Activated CD8-positive, alpha-beta T cell treated with anti-CD3 and anti-CD28 coated beads, Interleukin-2, amount 10 ng/mL, durations not matched to agents 7 days and 5 days (primary cell): Measurements from ENCODE around the gene EHF. TPM values are rescaled to one million over a fixed set of nuclear protein-coding genes. Genes with fewer than 3 reads are reported as not detected.

ENCODE experiments used
- ATAC-seq: fragments of 150-1000 bp; cut with Tn5 transposase; one replicate; pipeline ENCODE4 v1.10.0; 2021; ENCODE audit warnings: moderate library complexity
- CTCF ChIA-PET: fragments of 350-600 bp; sonication (Branson Sonifier 250); formaldehyde crosslinking; loops from one replicate; lab custom pipeline; 2021; ENCODE audit warnings: antibody characterized with exemption; lab: Charles Lee
- POLR2A ChIA-PET: fragments of 350-600 bp; sonication (Branson Sonifier 250); formaldehyde crosslinking; loops from one replicate; lab custom pipeline; 2021; ENCODE audit warnings: antibody characterized with exemption; lab: Charles Lee
- DNase-seq: peaks from one replicate; pipeline ENCODE4 v3.0.0-alpha.2; 2020
- H3K27ac Mint-ChIP-seq: one replicate; pipeline ENCODE4 v1.8.0; 2021; ENCODE audit warnings: mild to moderate bottlenecking, mixed read lengths
- H3K27me3 Mint-ChIP-seq: one replicate; pipeline ENCODE4 v1.8.0; 2021; ENCODE audit warnings: low read depth, mixed read lengths
- H3K36me3 Mint-ChIP-seq: one replicate; pipeline ENCODE4 v1.8.0; 2021; ENCODE audit warnings: low read depth, mixed read lengths
- H3K4me1 Mint-ChIP-seq: one replicate; pipeline ENCODE4 v1.8.0; 2021; ENCODE audit warnings: low read depth, mixed read lengths
- H3K4me3 Mint-ChIP-seq: one replicate; pipeline ENCODE4 v1.8.0; 2021; ENCODE audit warnings: mild to moderate bottlenecking, mixed read lengths
- H3K9me3 Mint-ChIP-seq: one replicate; pipeline ENCODE4 v1.8.0; 2022; ENCODE audit warnings: mixed read lengths; ENCODE audit not compliant: insufficient read depth
- total RNA-seq, 2 experiments: library from RNA; stranded (reverse); gene quantifications; one replicate each; pipeline ENCODE4 v1.2.3, GENCODE V29; 2021

Gene EHF
- total RNA-seq, 2 experiments from 2014 or later, result not detected

- H3K36me3 Mint-ChIP-seq, result no peaks in the 10 kb centered on the region
- ChIA-PET CTCF (no interaction called here), POLR2A (interaction anchor here (0.6 kb wide), 1 partner anchor 195 kb away, joined by 4 read pairs; no protein-coding TSS in a partner anchor)
- DNase-seq, result no peak
- ATAC-seq, result no peak
- no peak overlapping the region for H3K4me3 Mint-ChIP-seq
- peaks cover 9% of the 10 kb centered on the region for H3K4me1 Mint-ChIP-seq
- peaks cover 5% of the 10 kb centered on the region for H3K27me3 Mint-ChIP-seq
- H3K27ac Mint-ChIP-seq, result no peak overlapping the region
- no peaks in the 10 kb centered on the region for H3K9me3 Mint-ChIP-seq
Observed at GRCh38 chr11:34603129-34604001, 17.5 kb upstream of the EHF start.

GRCh38 chr11:34604145-34604544, 16.7 kb upstream of the EHF start:
- no peaks in the 10 kb centered on the region for H3K36me3 Mint-ChIP-seq
- DNase-seq, result no peak
- ChIA-PET POLR2A (no interaction called here), CTCF (no interaction called here)
- no peaks in the 10 kb centered on the region for H3K9me3 Mint-ChIP-seq
- no peak overlapping the region for H3K27ac Mint-ChIP-seq
- no peak for ATAC-seq
- H3K27me3 Mint-ChIP-seq, result peaks cover 7% of the 10 kb centered on the region
- H3K4me3 Mint-ChIP-seq, result no peak overlapping the region
- H3K4me1 Mint-ChIP-seq, result peaks cover 9% of the 10 kb centered on the region

- ATAC-seq (no peak), DNase-seq (no peak)
- H3K4me1 Mint-ChIP-seq, result peaks cover 3% of the 10 kb centered on the region
- no peak overlapping the region for H3K4me3 Mint-ChIP-seq
- ChIA-PET CTCF (no interaction called here), POLR2A (no interaction called here)
- H3K27ac Mint-ChIP-seq, result no peak overlapping the region
- H3K27me3 Mint-ChIP-seq, result peaks cover 7% of the 10 kb centered on the region
- H3K36me3 Mint-ChIP-seq, result no peaks in the 10 kb centered on the region
- no peaks in the 10 kb centered on the region for H3K9me3 Mint-ChIP-seq
Observed at GRCh38 chr11:34604911-34605310, 16.0 kb upstream of the EHF start.

- Mint-ChIP-seq H3K36me3 (no peaks in the 10 kb centered on the region), H3K27me3 (peaks cover 7% of the 10 kb centered on the region), H3K27ac (no peak overlapping the region), H3K4me1 (no peaks in the 10 kb centered on the region), H3K4me3 (no peak overlapping the region), H3K9me3 (no peaks in the 10 kb centered on the region)
- ATAC-seq, result no peak
- POLR2A ChIA-PET, result no interaction called here
- DNase-seq, result no peak
- CTCF ChIA-PET, result no interaction called here
Observed at GRCh38 chr11:34605481-34606325, 15.2 kb upstream of the EHF start.

GRCh38 chr11:34606326-34607120, 14.4 kb upstream of the EHF start:
- peaks cover 10% of the 10 kb centered on the region for H3K27me3 Mint-ChIP-seq
- no peak for ATAC-seq
- CTCF ChIA-PET, result no interaction called here
- DNase-seq, result no peak
- POLR2A ChIA-PET, result no interaction called here
- H3K9me3 Mint-ChIP-seq, result no peaks in the 10 kb centered on the region
- H3K4me1 Mint-ChIP-seq, result no peaks in the 10 kb centered on the region
- no peak overlapping the region for H3K4me3 Mint-ChIP-seq
- no peak overlapping the region for H3K27ac Mint-ChIP-seq
- H3K36me3 Mint-ChIP-seq, result no peaks in the 10 kb centered on the region

- no peak overlapping the region for H3K4me3 Mint-ChIP-seq
- no peaks in the 10 kb centered on the region for H3K36me3 Mint-ChIP-seq
- ATAC-seq (no peak), DNase-seq (no peak)
- no peak overlapping the region for H3K27ac Mint-ChIP-seq
- CTCF ChIA-PET, result no interaction called here
- H3K9me3 Mint-ChIP-seq, result no peaks in the 10 kb centered on the region
- H3K27me3 Mint-ChIP-seq, result peaks cover 22% of the 10 kb centered on the region
- POLR2A ChIA-PET, result no interaction called here
- no peaks in the 10 kb centered on the region for H3K4me1 Mint-ChIP-seq
Observed at GRCh38 chr11:34609187-34609751, 11.6 kb upstream of the EHF start.

- ATAC-seq (no peak), DNase-seq (no peak)
- no peak overlapping the region for H3K4me3 Mint-ChIP-seq
- peaks cover 25% of the 10 kb centered on the region for H3K27me3 Mint-ChIP-seq
- H3K36me3 Mint-ChIP-seq, result no peaks in the 10 kb centered on the region
- POLR2A ChIA-PET, result no interaction called here
- H3K9me3 Mint-ChIP-seq, result no peaks in the 10 kb centered on the region
- CTCF ChIA-PET, result no interaction called here
- H3K4me1 Mint-ChIP-seq, result no peaks in the 10 kb centered on the region
- H3K27ac Mint-ChIP-seq, result no peak overlapping the region
Observed at GRCh38 chr11:34609850-34610249, 11.0 kb upstream of the EHF start.

GRCh38 chr11:34610324-34611041, 10.4 kb upstream of the EHF start:
- ChIA-PET POLR2A (no interaction called here), CTCF (no interaction called here)
- ATAC-seq (no peak), DNase-seq (no peak)
- Mint-ChIP-seq H3K27me3 (peaks cover 23% of the 10 kb centered on the region), H3K4me3 (no peak overlapping the region), H3K4me1 (no peaks in the 10 kb centered on the region), H3K27ac (no peak overlapping the region), H3K9me3 (no peaks in the 10 kb centered on the region), H3K36me3 (no peaks in the 10 kb centered on the region)

- no peak for DNase-seq
- no peaks in the 10 kb centered on the region for H3K4me1 Mint-ChIP-seq
- POLR2A ChIA-PET, result no interaction called here
- no peak overlapping the region for H3K27ac Mint-ChIP-seq
- CTCF ChIA-PET, result no interaction called here
- no peaks in the 10 kb centered on the region for H3K9me3 Mint-ChIP-seq
- H3K36me3 Mint-ChIP-seq, result no peaks in the 10 kb centered on the region
- H3K4me3 Mint-ChIP-seq, result no peak overlapping the region
- peaks cover 31% of the 10 kb centered on the region for H3K27me3 Mint-ChIP-seq
- no peak for ATAC-seq
Observed at GRCh38 chr11:34613015-34613414, 7.9 kb upstream of the EHF start.

GRCh38 chr11:34613552-34614056, 7.3 kb upstream of the EHF start:
- peaks cover 26% of the 10 kb centered on the region for H3K27me3 Mint-ChIP-seq
- no peak overlapping the region for H3K4me3 Mint-ChIP-seq
- DNase-seq, result no peak
- no peaks in the 10 kb centered on the region for H3K36me3 Mint-ChIP-seq
- no peak for ATAC-seq
- no peaks in the 10 kb centered on the region for H3K9me3 Mint-ChIP-seq
- ChIA-PET CTCF (no interaction called here), POLR2A (no interaction called here)
- H3K27ac Mint-ChIP-seq, result no peak overlapping the region
- H3K4me1 Mint-ChIP-seq, result no peaks in the 10 kb centered on the region
